GM19239 (cell line): ENCODE measurements around the gene GRK5.
A peak's percentile ranks its signal among the peaks of the same experiment; 100 is the strongest.

ENCODE experiments used
- DNase-seq: peaks from one replicate; pipeline ENCODE4 v3.0.0; 2011; ENCODE audit warnings: low spot score; ENCODE audit not compliant: insufficient read length
- FAIRE-seq: peaks from 2 replicates; lab custom pipeline; 2011; peaks lifted over from hg19 to GRCh38; lab: Jason Lieb, UNC

The GRK5 gene

GRCh38 chr10:119309423-119309770 is 102.0 kb downstream of the GRK5 start:
- DNase-seq (no peak), FAIRE-seq (peak; percentile 81)

GRCh38 chr10:119310806-119311205 is 103.4 kb downstream of the GRK5 start:
- DNase-seq (no peak), FAIRE-seq (no peak)

- no peak for FAIRE-seq
- DNase-seq, result no peak
Observed at GRCh38 chr10:119312241-119312640, 104.9 kb downstream of the GRK5 start.

GRCh38 chr10:119313024-119313423 is 105.7 kb downstream of the GRK5 start:
- DNase-seq, result no peak
- FAIRE-seq, result no peak

GRCh38 chr10:119313644-119314043 is 106.3 kb downstream of the GRK5 start:
- DNase-seq (peak; percentile 54), FAIRE-seq (peak; percentile 86)

- DNase-seq (no peak), FAIRE-seq (no peak)
Observed at GRCh38 chr10:119314061-119314460, 106.7 kb downstream of the GRK5 start.

GRCh38 chr10:119314486-119314885 is 107.1 kb downstream of the GRK5 start:
- DNase-seq, result no peak
- no peak for FAIRE-seq

- peak; percentile 35 for FAIRE-seq
- peak; percentile 67 for DNase-seq
Observed at GRCh38 chr10:119315128-119316001, 108.0 kb downstream of the GRK5 start.

GRCh38 chr10:119316002-119316358 is 108.6 kb downstream of the GRK5 start:
- FAIRE-seq, result no peak
- DNase-seq, result no peak

- FAIRE-seq (no peak), DNase-seq (no peak)
Observed at GRCh38 chr10:119316729-119317097, 109.3 kb downstream of the GRK5 start.

- DNase-seq, result no peak
- no peak for FAIRE-seq
Observed at GRCh38 chr10:119318411-119319160, 111.2 kb downstream of the GRK5 start.

GRCh38 chr10:119319161-119319919 is 112.0 kb downstream of the GRK5 start:
- no peak for DNase-seq
- no peak for FAIRE-seq

- no peak for DNase-seq
- no peak for FAIRE-seq
Observed at GRCh38 chr10:119319920-119320258, 112.5 kb downstream of the GRK5 start.

GRCh38 chr10:119320981-119321380 is 113.6 kb downstream of the GRK5 start:
- no peak for DNase-seq

GRCh38 chr10:119323085-119324016 is 116.0 kb downstream of the GRK5 start:
- FAIRE-seq (no peak), DNase-seq (no peak)

More at GRCh38 chr10:119320981-119321380, 113.6 kb downstream of the GRK5 start:
- FAIRE-seq, result no peak

GRCh38 chr10:119325131-119325530 is 117.8 kb downstream of the GRK5 start:
- DNase-seq, result no peak
- no peak for FAIRE-seq

GRCh38 chr10:119326167-119326566 is 118.8 kb downstream of the GRK5 start:
- FAIRE-seq (no peak), DNase-seq (no peak)

- FAIRE-seq (no peak), DNase-seq (no peak)
Observed at GRCh38 chr10:119327096-119327745, 119.8 kb downstream of the GRK5 start.

GRCh38 chr10:119328223-119328622 is 120.9 kb downstream of the GRK5 start:
- FAIRE-seq, result no peak

More at GRCh38 chr10:119328223-119328622, 120.9 kb downstream of the GRK5 start:
- no peak for DNase-seq
